GM23338 (cell line): ENCODE data around the gene UBA1. TPM values are rescaled to one million over a fixed set of nuclear protein-coding genes. Genes with fewer than 3 reads are reported as not detected.

Source experiments
- ATAC-seq: fragments of 200-7000 bp; cut with Tn5 transposase; 3 replicates; pipeline ENCODE4 v1.9.1; 2020
- DNase-seq: peaks from one replicate; pipeline ENCODE4 v3.0.0-alpha.2; 2015; ENCODE audit warnings: low spot score
- H2AFZ ChIP-seq: fragments of 200-600 bp; sonication (generic); 2 replicates; pipeline ENCODE4 v1.8.0; 2016; ENCODE audit warnings: antibody characterized with exemption, mild to moderate bottlenecking, moderate library complexity
- H3F3A ChIP-seq: fragments of 200-600 bp; sonication (generic); replicated peaks from 2 replicates; pipeline ENCODE4 v1.8.0; 2017; ENCODE audit warnings: antibody characterized with exemption, mixed run types, low read depth
- H3K27ac ChIP-seq: fragments of 200-600 bp; sonication (generic); 2 replicates; pipeline ENCODE4 v1.6.1; 2016; ENCODE audit warnings: low read depth
- H3K27me3 ChIP-seq: fragments of 200-600 bp; sonication (generic); 2 replicates; pipeline ENCODE4 v1.8.0; 2016; ENCODE audit warnings: mild to moderate bottlenecking, mixed run types, moderate library complexity; ENCODE audit not compliant: insufficient read depth
- H3K36me3 ChIP-seq: fragments of 200-600 bp; sonication (generic); 2 replicates; pipeline ENCODE4 v1.8.0; 2016; ENCODE audit warnings: mild to moderate bottlenecking; ENCODE audit not compliant: insufficient read depth
- H3K4me1 ChIP-seq: fragments of 200-600 bp; sonication (generic); 2 replicates; pipeline ENCODE4 v1.8.0; 2016; ENCODE audit warnings: mild to moderate bottlenecking, moderate library complexity; ENCODE audit not compliant: insufficient read depth
- H3K4me2 ChIP-seq: fragments of 200-600 bp; sonication (generic); 2 replicates; pipeline ENCODE4 v1.7.1; 2017; ENCODE audit warnings: mixed run types
- H3K4me3 ChIP-seq: fragments of 200-600 bp; sonication (generic); 2 replicates; pipeline ENCODE4 v1.6.1; 2016; ENCODE audit warnings: mixed run types
- H3K79me2 ChIP-seq: fragments of 200-600 bp; sonication (generic); replicated peaks from 2 replicates; pipeline ENCODE4 v1.8.0; 2017; ENCODE audit warnings: mild to moderate bottlenecking; ENCODE audit not compliant: insufficient read depth
- H3K9me2 ChIP-seq: fragments of 200-600 bp; sonication (generic); 2 replicates; pipeline ENCODE4 v1.8.0; 2017; ENCODE audit not compliant: insufficient read depth
- H4K20me1 ChIP-seq: fragments of 200-600 bp; sonication (generic); replicated peaks from 2 replicates; pipeline ENCODE4 v1.8.0; 2017; ENCODE audit warnings: mild to moderate bottlenecking; ENCODE audit not compliant: insufficient read depth
- H3K27ac Mint-ChIP-seq: 2 replicates; pipeline ENCODE4 v1.8.0; 2020; ENCODE audit warnings: inconsistent platforms, mild to moderate bottlenecking, moderate library complexity, mixed read lengths
- H3K27me3 Mint-ChIP-seq: 3 replicates; pipeline ENCODE4 v1.8.0; 2022; ENCODE audit warnings: low read depth, mild to moderate bottlenecking, moderate library complexity, mixed read lengths, inconsistent platforms; ENCODE audit not compliant: insufficient read depth, poor library complexity
- H3K36me3 Mint-ChIP-seq: 3 replicates; pipeline ENCODE4 v1.8.0; 2021; ENCODE audit warnings: low read depth, mild to moderate bottlenecking, inconsistent platforms, moderate library complexity, mixed read lengths
- H3K4me1 Mint-ChIP-seq: 3 replicates; pipeline ENCODE4 v1.8.0; 2020; ENCODE audit warnings: mild to moderate bottlenecking, inconsistent platforms, mixed read lengths
- H3K4me3 Mint-ChIP-seq: 3 replicates; pipeline ENCODE4 v1.8.0; 2021; ENCODE audit warnings: moderate library complexity, mild to moderate bottlenecking, inconsistent platforms, mixed read lengths
- H3K9me3 Mint-ChIP-seq: 3 replicates; pipeline ENCODE4 v1.8.0; 2020; ENCODE audit warnings: moderate library complexity, mild to moderate bottlenecking, inconsistent platforms, mixed read lengths
- CREB1 ChIP-seq: fragments of 250-450 bp; sonication (Bioruptor Pico); IDR thresholded peaks from 2 replicates; pipeline ENCODE4 v1.5.0; 2020; ENCODE audit warnings: low read depth, mild to moderate bottlenecking, moderate library complexity
- EZH2 ChIP-seq: fragments of 200-600 bp; sonication (generic); IDR thresholded peaks from one replicate; pipeline ENCODE4 v1.8.0; 2017; ENCODE audit warnings: antibody characterized with exemption, mild to moderate bottlenecking, low read depth; ENCODE audit not compliant: unreplicated experiment
- EZH2phosphoT487 ChIP-seq: fragments of 200-600 bp; sonication (generic); IDR thresholded peaks from one replicate; pipeline ENCODE4 v1.8.1; 2018; ENCODE audit warnings: antibody characterized with exemption; ENCODE audit not compliant: unreplicated experiment
- JUNB ChIP-seq: IDR thresholded peaks from one replicate; pipeline ENCODE4 v1.6.1; 2016; ENCODE audit warnings: antibody characterized with exemption; ENCODE audit not compliant: unreplicated experiment
- NANOG ChIP-seq: IDR thresholded peaks from 2 replicates; pipeline ENCODE4 v1.6.1; 2016; ENCODE audit warnings: antibody characterized with exemption, borderline replicate concordance
- POLR2AphosphoS5 ChIP-seq: IDR thresholded peaks from 2 replicates; pipeline ENCODE4 v1.6.1; 2016; ENCODE audit warnings: antibody characterized with exemption, low read depth
- STAT1 ChIP-seq: IDR thresholded peaks from one replicate; pipeline ENCODE4 v1.6.1; 2016; ENCODE audit warnings: antibody characterized with exemption; ENCODE audit not compliant: unreplicated experiment
- ZNF114 ChIP-seq: fragments of 250-450 bp; sonication (Bioruptor Pico); IDR thresholded peaks from 2 replicates; pipeline ENCODE4 v1.5.0; 2020; ENCODE audit warnings: mild to moderate bottlenecking, moderate library complexity
- ZNF331 ChIP-seq: fragments of 250-450 bp; sonication (Bioruptor Pico); IDR thresholded peaks from 2 replicates; pipeline ENCODE4 v1.5.0; 2020; ENCODE audit warnings: low read depth, mild to moderate bottlenecking, moderate library complexity
- polyA plus RNA-seq: library from polyadenylated mRNA; unstranded; fragments of >200 nt; fragmentation: Nextera tagmentation; extraction: Ambion mirVana; gene quantifications from 2 replicates; pipeline ENCODE4 v1.2.1, GENCODE V29; 2016
- total RNA-seq: library from RNA; depleted of rRNA; stranded (reverse); fragments of >200 nt; shearing (Covaris generic); gene quantifications from 2 replicates; pipeline ENCODE4 v1.2.3, GENCODE V29; 2014
- TF ChIP-seq, protein P1 (sequence below): IDR thresholded peaks from 2 replicates; pipeline ENCODE4 v1.6.1; 2016; ENCODE audit warnings: antibody characterized with exemption
- TF ChIP-seq, protein P2 (sequence below): IDR thresholded peaks from one replicate; pipeline ENCODE4 v1.6.1; 2018; ENCODE audit warnings: antibody characterized with exemption; ENCODE audit not compliant: unreplicated experiment
- TF ChIP-seq, protein P3 (sequence below), 2 experiments: fragments of 200-600 bp in 1 of 2; sonication (generic) in 1 of 2; conservative IDR thresholded peaks; 2 replicates each; pipeline versions ENCODE4 v1.5.1 to v1.6.1; 2016 to 2017; ENCODE audit warnings: antibody characterized with exemption in 2 of 2, low read depth in 2 of 2, mild to moderate bottlenecking in 2 of 2, moderate library complexity in 1 of 2

UBA1 gene
- total and polyA plus RNA-seq, 2 experiments from 2014 or later = 104 to 377 TPM

DNA sequence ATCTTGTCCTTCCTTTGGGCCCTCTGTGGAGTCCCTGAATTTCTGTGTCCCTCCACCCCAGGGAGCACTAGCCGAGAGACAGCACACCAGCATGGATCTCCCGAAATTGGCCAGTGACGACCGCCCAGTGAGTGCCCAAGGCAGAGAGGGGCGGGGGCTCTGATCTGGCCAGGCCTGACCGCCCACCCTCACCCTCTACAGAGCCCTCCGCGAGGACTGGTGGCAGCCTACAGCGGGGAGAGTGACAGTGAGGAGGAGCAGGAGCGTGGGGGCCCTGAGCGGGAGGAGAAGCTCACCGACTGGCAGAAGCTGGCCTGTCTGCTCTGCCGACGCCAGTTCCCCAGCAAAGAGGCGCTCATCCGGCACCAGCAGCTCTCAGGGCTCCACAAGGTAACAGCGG lies 8.4 kb upstream of the UBA1 start (continued):
- TF ChIP-seq, protein P1, sequence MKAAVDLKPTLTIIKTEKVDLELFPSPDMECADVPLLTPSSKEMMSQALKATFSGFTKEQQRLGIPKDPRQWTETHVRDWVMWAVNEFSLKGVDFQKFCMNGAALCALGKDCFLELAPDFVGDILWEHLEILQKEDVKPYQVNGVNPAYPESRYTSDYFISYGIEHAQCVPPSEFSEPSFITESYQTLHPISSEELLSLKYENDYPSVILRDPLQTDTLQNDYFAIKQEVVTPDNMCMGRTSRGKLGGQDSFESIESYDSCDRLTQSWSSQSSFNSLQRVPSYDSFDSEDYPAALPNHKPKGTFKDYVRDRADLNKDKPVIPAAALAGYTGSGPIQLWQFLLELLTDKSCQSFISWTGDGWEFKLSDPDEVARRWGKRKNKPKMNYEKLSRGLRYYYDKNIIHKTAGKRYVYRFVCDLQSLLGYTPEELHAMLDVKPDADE = no peak
- TF ChIP-seq NANOG (no peak), ZNF114 (CRISPR knock-in tag) (no peak)

DNA sequence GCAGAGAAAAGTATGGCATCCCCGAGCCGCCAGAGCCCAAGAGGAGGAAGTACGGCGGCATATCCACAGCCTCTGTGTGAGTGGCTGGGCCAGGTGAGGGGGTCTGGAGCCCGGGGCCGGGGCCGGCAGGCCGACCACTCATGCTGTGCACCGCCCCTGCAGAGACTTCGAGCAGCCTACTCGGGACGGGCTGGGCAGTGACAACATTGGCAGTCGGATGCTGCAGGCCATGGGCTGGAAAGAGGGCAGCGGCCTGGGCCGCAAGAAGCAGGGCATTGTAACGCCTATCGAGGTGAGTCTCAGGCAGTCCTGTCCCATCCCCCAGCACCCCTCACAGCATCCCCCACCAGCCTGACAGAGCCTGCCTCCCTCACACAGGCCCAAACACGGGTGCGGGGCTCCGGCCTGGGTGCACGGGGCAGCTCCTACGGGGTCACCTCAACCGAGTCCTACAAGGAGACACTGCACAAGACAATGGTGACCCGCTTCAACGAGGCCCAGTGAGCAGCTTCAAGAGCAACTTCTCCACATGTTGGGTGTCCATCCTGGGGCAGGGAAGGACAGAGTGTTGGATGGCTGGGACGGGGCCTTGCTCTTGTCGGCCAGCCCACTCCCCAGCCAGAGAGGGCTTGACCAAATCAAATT lies 7.4 kb upstream of the UBA1 start:
- peaks cover 5% of the 10 kb centered on the region for H3K27me3 Mint-ChIP-seq
- Histone ChIP-seq H3K4me1 (no peaks in the 10 kb centered on the region; the same call in 1 of the 2 replicates), H3K9me2 (no peaks in the 10 kb centered on the region), H3K79me2 (no peaks in the 10 kb centered on the region), H3K4me3 (no peak overlapping the region), H2AFZ (no peak overlapping the region), H3K27ac (no peak overlapping the region), H3K36me3 (no peaks in the 10 kb centered on the region), H3K27me3 (no peaks in the 10 kb centered on the region), H3F3A (0 out of 2 replicates have a peak, but pooled peaks cover 2% of the 10 kb centered on the region), H4K20me1 (no peaks in the 10 kb centered on the region), H3K4me2 (no peak overlapping the region)
- peaks cover 3% of the 10 kb centered on the region; the same call in 2 of the 3 replicates for H3K4me1 Mint-ChIP-seq
- H3K27ac Mint-ChIP-seq = no peak overlapping the region
- ATAC-seq (no peak), DNase-seq (no peak)
- H3K36me3 Mint-ChIP-seq = peaks cover 30% of the 10 kb centered on the region; the same call in 2 of the 3 replicates
- H3K9me3 Mint-ChIP-seq = no peaks in the 10 kb centered on the region
- H3K4me3 Mint-ChIP-seq = no peak overlapping the region
- TF ChIP-seq JUNB = no peak
- no peak for TF ChIP-seq ZNF114 (CRISPR knock-in tag)
- TF ChIP-seq ZNF331 (CRISPR knock-in tag) = no peak
- no peak for TF ChIP-seq EZH2phosphoT487
- no peak for TF ChIP-seq EZH2
- TF ChIP-seq, protein P1 = no peak
- TF ChIP-seq, protein P2, sequence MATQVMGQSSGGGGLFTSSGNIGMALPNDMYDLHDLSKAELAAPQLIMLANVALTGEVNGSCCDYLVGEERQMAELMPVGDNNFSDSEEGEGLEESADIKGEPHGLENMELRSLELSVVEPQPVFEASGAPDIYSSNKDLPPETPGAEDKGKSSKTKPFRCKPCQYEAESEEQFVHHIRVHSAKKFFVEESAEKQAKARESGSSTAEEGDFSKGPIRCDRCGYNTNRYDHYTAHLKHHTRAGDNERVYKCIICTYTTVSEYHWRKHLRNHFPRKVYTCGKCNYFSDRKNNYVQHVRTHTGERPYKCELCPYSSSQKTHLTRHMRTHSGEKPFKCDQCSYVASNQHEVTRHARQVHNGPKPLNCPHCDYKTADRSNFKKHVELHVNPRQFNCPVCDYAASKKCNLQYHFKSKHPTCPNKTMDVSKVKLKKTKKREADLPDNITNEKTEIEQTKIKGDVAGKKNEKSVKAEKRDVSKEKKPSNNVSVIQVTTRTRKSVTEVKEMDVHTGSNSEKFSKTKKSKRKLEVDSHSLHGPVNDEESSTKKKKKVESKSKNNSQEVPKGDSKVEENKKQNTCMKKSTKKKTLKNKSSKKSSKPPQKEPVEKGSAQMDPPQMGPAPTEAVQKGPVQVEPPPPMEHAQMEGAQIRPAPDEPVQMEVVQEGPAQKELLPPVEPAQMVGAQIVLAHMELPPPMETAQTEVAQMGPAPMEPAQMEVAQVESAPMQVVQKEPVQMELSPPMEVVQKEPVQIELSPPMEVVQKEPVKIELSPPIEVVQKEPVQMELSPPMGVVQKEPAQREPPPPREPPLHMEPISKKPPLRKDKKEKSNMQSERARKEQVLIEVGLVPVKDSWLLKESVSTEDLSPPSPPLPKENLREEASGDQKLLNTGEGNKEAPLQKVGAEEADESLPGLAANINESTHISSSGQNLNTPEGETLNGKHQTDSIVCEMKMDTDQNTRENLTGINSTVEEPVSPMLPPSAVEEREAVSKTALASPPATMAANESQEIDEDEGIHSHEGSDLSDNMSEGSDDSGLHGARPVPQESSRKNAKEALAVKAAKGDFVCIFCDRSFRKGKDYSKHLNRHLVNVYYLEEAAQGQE = no peak
- no peak for TF ChIP-seq CREB1 (CRISPR knock-in tag)
- no peak for TF ChIP-seq POLR2AphosphoS5
- TF ChIP-seq NANOG = no peak
- TF ChIP-seq, protein P3, sequence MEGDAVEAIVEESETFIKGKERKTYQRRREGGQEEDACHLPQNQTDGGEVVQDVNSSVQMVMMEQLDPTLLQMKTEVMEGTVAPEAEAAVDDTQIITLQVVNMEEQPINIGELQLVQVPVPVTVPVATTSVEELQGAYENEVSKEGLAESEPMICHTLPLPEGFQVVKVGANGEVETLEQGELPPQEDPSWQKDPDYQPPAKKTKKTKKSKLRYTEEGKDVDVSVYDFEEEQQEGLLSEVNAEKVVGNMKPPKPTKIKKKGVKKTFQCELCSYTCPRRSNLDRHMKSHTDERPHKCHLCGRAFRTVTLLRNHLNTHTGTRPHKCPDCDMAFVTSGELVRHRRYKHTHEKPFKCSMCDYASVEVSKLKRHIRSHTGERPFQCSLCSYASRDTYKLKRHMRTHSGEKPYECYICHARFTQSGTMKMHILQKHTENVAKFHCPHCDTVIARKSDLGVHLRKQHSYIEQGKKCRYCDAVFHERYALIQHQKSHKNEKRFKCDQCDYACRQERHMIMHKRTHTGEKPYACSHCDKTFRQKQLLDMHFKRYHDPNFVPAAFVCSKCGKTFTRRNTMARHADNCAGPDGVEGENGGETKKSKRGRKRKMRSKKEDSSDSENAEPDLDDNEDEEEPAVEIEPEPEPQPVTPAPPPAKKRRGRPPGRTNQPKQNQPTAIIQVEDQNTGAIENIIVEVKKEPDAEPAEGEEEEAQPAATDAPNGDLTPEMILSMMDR (conservative IDR thresholded peaks at IDR 0.05; ENCODE audit: low read depth in 2 of 2) = no peak
- TF ChIP-seq STAT1 = no peak
